Endothelial cell of umbilical vein (primary cell): ENCODE measurements around the gene CEP164.

Experiments
- EZH2 ChIP-seq: IDR thresholded peaks from 2 replicates; pipeline ENCODE4 v1.6.1; 2012; ENCODE audit warnings: borderline replicate concordance, low read depth, mild to moderate bottlenecking, moderate library complexity, low read length, inconsistent platforms; ENCODE audit not compliant: severe bottlenecking
- POLR2A ChIP-seq: IDR thresholded peaks from 2 replicates; pipeline ENCODE4 v1.6.1; 2012; ENCODE audit warnings: low read depth, mild to moderate bottlenecking, control low read depth, low read length
- TF ChIP-seq, protein P1 (sequence below), 2 donors: IDR thresholded peaks; 1 replicate in 1 of 2; 2 replicates in 1 of 2; pipeline ENCODE4 v1.5.1; 2011; ENCODE audit warnings: low read length in 2 of 2, mild to moderate bottlenecking in 2 of 2, moderate library complexity in 2 of 2, control low read depth in 1 of 2, inconsistent platforms in 1 of 2, low read depth in 1 of 2; ENCODE audit not compliant: insufficient read depth in 1 of 2; ENCODE audit errors: extremely low read depth in 1 of 2

DNA sequence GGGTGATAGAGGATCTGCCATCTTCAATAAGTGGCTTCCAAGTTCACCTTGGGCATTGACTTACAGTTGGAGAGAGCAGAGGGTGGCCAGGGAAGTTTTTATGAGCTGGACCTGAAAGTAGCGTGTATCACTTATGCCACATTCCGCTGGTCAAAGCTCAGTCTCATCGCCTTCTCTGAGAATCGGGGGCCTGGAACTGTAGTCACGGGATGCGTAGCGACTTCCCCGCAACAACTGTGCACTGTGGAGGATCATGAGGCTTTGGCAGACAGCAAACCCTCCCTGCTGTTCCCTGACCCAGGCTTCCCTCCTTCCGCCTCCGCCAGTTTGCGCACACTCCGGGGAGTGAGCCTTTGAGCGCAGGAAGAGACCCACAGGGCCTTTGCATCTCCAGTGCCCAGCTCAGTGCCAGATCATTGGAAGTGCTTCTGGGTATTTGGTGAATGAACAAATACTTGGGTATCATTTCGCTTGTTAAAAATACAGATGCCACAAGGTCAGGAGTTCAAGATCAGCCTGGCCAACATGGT, 95.5 kb downstream of the CEP164 start:
- TF ChIP-seq, protein P1, sequence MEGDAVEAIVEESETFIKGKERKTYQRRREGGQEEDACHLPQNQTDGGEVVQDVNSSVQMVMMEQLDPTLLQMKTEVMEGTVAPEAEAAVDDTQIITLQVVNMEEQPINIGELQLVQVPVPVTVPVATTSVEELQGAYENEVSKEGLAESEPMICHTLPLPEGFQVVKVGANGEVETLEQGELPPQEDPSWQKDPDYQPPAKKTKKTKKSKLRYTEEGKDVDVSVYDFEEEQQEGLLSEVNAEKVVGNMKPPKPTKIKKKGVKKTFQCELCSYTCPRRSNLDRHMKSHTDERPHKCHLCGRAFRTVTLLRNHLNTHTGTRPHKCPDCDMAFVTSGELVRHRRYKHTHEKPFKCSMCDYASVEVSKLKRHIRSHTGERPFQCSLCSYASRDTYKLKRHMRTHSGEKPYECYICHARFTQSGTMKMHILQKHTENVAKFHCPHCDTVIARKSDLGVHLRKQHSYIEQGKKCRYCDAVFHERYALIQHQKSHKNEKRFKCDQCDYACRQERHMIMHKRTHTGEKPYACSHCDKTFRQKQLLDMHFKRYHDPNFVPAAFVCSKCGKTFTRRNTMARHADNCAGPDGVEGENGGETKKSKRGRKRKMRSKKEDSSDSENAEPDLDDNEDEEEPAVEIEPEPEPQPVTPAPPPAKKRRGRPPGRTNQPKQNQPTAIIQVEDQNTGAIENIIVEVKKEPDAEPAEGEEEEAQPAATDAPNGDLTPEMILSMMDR (IDR thresholded peaks at IDR 0.05; ENCODE audit: extremely low read depth in 1 of 2, insufficient read depth in 1 of 2, low read depth in 1 of 2, low read length in 2 of 2) = no peak
- TF ChIP-seq EZH2 (no peak), POLR2A (no peak)
